ENCODE results near the gene PTPRA. TPM values are rescaled to one million over a fixed set of nuclear protein-coding genes. Genes with fewer than 3 reads are reported as not detected.
"Not testable (repeated sequence)": the region's sequence is repeated elsewhere in the genome, so short reads cannot be mapped to it uniquely, and the experiment has no call there.

Gene PTPRA
- total RNA-seq, 1 experiment from 2014 or later, result 56.9 TPM

- Histone ChIP-seq H3K4me3 (ENCODE audit: low read depth, low read length, poor library complexity, severe bottlenecking) (no peak overlapping the region), H3K27me3 (replicated peaks; ENCODE audit: insufficient read depth, low read depth, low read length, poor library complexity) (no peaks in the 10 kb centered on the region), H3K4me1 (ENCODE audit: insufficient read depth, low read length, poor library complexity, severe bottlenecking) (no peaks in the 10 kb centered on the region), H3K9me3 (ENCODE audit: low read depth, low read length, poor library complexity, severe bottlenecking) (no peaks in the 10 kb centered on the region), H3K27ac (ENCODE audit: low read depth, low read length, poor library complexity, severe bottlenecking) (no peak overlapping the region), H3K36me3 (ENCODE audit: insufficient read depth, low read length, poor library complexity, severe bottlenecking) (no peaks in the 10 kb centered on the region)
- BruUV-seq (replicated peaks), result no TSS peak
- POLR2A ChIA-PET (ENCODE audit: low non-redundant PET), result no interaction called here
- intact Hi-C loops (cut with micrococcal nuclease; ENCODE audit: unreplicated experiment), result no loop called here
- DNase-seq (ENCODE audit: low spot score), result no peak
- TF ChIP-seq EZH2 (IDR thresholded peaks at IDR 0.05; ENCODE audit: borderline replicate concordance, low read depth, low read length, poor library complexity, severe bottlenecking), result no peak
- no peak for TF ChIP-seq CTCF (conservative IDR thresholded peaks at IDR 0.05; ENCODE audit: low read depth, low read length)
- CTCF ChIA-PET, result no interaction called here
These were observed 186.2 kb downstream of the PTPRA start for GRCh38 chr20:3059489-3059888.

- H3K27ac ChIP-seq (ENCODE audit: low read depth, low read length, poor library complexity, severe bottlenecking); H3K4me1 ChIP-seq (ENCODE audit: insufficient read depth, low read length, poor library complexity, severe bottlenecking); DNase-seq (ENCODE audit: low spot score); CTCF ChIA-PET; intact Hi-C loops (cut with micrococcal nuclease; ENCODE audit: unreplicated experiment); BruUV-seq (replicated peaks); H3K9me3 ChIP-seq (ENCODE audit: low read depth, low read length, poor library complexity, severe bottlenecking); H3K27me3 ChIP-seq (replicated peaks; ENCODE audit: insufficient read depth, low read depth, low read length, poor library complexity); H3K36me3 ChIP-seq (ENCODE audit: insufficient read depth, low read length, poor library complexity, severe bottlenecking); POLR2A ChIA-PET (ENCODE audit: low non-redundant PET); H3K4me3 ChIP-seq (ENCODE audit: low read depth, low read length, poor library complexity, severe bottlenecking): not testable (repeated sequence)
These were observed 190.8 kb downstream of the PTPRA start for GRCh38 chr20:3064119-3064518.

- Histone ChIP-seq H3K4me3 (ENCODE audit: low read depth, low read length, poor library complexity, severe bottlenecking) (no peak overlapping the region), H3K36me3 (ENCODE audit: insufficient read depth, low read length, poor library complexity, severe bottlenecking) (no peaks in the 10 kb centered on the region), H3K27me3 (replicated peaks; ENCODE audit: insufficient read depth, low read depth, low read length, poor library complexity) (peaks cover 6% of the 10 kb centered on the region), H3K4me1 (ENCODE audit: insufficient read depth, low read length, poor library complexity, severe bottlenecking) (no peaks in the 10 kb centered on the region), H3K9me3 (ENCODE audit: low read depth, low read length, poor library complexity, severe bottlenecking) (no peaks in the 10 kb centered on the region), H3K27ac (ENCODE audit: low read depth, low read length, poor library complexity, severe bottlenecking) (no peak overlapping the region)
- no peak for DNase-seq (ENCODE audit: low spot score)
- intact Hi-C loops (cut with micrococcal nuclease; ENCODE audit: unreplicated experiment), result no loop called here
- CTCF ChIA-PET, result interaction anchor here (0.6 kb wide), 1 partner anchor 317 kb away, joined by 3 read pairs; no protein-coding TSS in a partner anchor
- BruUV-seq (replicated peaks), result no TSS peak
- POLR2A ChIA-PET (ENCODE audit: low non-redundant PET), result no interaction called here
- TF ChIP-seq CTCF (conservative IDR thresholded peaks at IDR 0.05; ENCODE audit: low read depth, low read length) (no peak), EZH2 (IDR thresholded peaks at IDR 0.05; ENCODE audit: borderline replicate concordance, low read depth, low read length, poor library complexity, severe bottlenecking) (no peak)
These were observed 194.1 kb downstream of the PTPRA start for GRCh38 chr20:3067139-3068014.

GRCh38 chr20:3068075-3068474 is 194.8 kb downstream of the PTPRA start:
- no TSS peak for BruUV-seq (replicated peaks)
- intact Hi-C loops (cut with micrococcal nuclease; ENCODE audit: unreplicated experiment), result no loop called here
- H3K27me3 ChIP-seq (replicated peaks; ENCODE audit: insufficient read depth, low read depth, low read length, poor library complexity), result peaks cover 10% of the 10 kb centered on the region
- H3K9me3 ChIP-seq (ENCODE audit: low read depth, low read length, poor library complexity, severe bottlenecking), result no peaks in the 10 kb centered on the region
- TF ChIP-seq CTCF (conservative IDR thresholded peaks at IDR 0.05; ENCODE audit: low read depth, low read length) (no peak), EZH2 (IDR thresholded peaks at IDR 0.05; ENCODE audit: borderline replicate concordance, low read depth, low read length, poor library complexity, severe bottlenecking) (no peak)
- no peaks in the 10 kb centered on the region for H3K36me3 ChIP-seq (ENCODE audit: insufficient read depth, low read length, poor library complexity, severe bottlenecking)
- ChIA-PET CTCF (no interaction called here), POLR2A (ENCODE audit: low non-redundant PET) (no interaction called here)
- no peak for DNase-seq (ENCODE audit: low spot score)
- no peak overlapping the region for H3K4me3 ChIP-seq (ENCODE audit: low read depth, low read length, poor library complexity, severe bottlenecking)
- H3K4me1 ChIP-seq (ENCODE audit: insufficient read depth, low read length, poor library complexity, severe bottlenecking), result no peaks in the 10 kb centered on the region
- no peak overlapping the region for H3K27ac ChIP-seq (ENCODE audit: low read depth, low read length, poor library complexity, severe bottlenecking)
